Left renal cortex interstitium (tissue), 4 donors: ENCODE data around the gene EFS. TPM values are rescaled to one million over a fixed set of nuclear protein-coding genes. Genes with fewer than 3 reads are reported as not detected.
A peak's percentile ranks its signal among the peaks of the same experiment; 100 is the strongest.

Experiments used
- DNase-seq, 4 donors: peaks; one replicate each; pipeline ENCODE4 v3.0.0-alpha.2; 2013; ENCODE audit warnings: low read depth in 4 of 4, low spot score in 2 of 4, missing footprints in 1 of 4
- polyA plus RNA-seq, 4 donors: library from polyadenylated mRNA; unstranded; fragments of 120-200 nt; gene quantifications; one replicate each; pipeline ENCODE4 v1.2.1, GENCODE V29; 2013; ENCODE audit not compliant: insufficient read length in 4 of 4

The EFS gene
- polyA plus RNA-seq, 4 donors = 30.5 to 56.8 (median 48.6) TPM

- no peak for DNase-seq
Observed at GRCh38 chr14:23379366-23380196, 14.6 kb upstream of the EFS start.

- DNase-seq = no peak
Observed at GRCh38 chr14:23378612-23379220, 13.7 kb upstream of the EFS start.

GRCh38 chr14:23377573-23378563 lies 12.9 kb upstream of the EFS start:
- DNase-seq = no peak

DNA sequence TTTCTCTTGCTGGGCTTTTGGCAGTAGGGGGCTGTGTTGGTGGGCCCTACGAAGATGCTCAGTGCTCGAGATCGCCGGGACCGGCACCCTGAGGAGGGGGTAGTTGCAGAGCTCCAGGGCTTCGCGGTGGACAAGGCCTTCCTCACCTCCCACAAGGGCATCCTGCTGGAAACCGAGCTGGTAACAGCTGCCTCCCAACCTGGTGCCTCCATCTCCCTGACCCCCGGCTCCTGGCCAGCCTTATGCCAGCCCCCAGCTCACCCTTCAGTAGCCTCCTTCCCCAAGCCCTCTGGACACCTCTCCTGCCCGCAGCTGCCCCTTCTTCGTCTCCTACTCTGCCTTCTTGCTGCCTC lies 12.2 kb upstream of the EFS start:
- DNase-seq = no peak

- no peak for DNase-seq
Observed at GRCh38 chr14:23376482-23377197, 11.7 kb upstream of the EFS start, which contains the start of gene CMTM5. TSS of gene CMTM5 (plus strand) at chr14:23377046. CDS start at chr14:23377252, 206 bp downstream.

GRCh38 chr14:23375527-23376251 lies 10.7 kb upstream of the EFS start:
- DNase-seq = no peak

DNA sequence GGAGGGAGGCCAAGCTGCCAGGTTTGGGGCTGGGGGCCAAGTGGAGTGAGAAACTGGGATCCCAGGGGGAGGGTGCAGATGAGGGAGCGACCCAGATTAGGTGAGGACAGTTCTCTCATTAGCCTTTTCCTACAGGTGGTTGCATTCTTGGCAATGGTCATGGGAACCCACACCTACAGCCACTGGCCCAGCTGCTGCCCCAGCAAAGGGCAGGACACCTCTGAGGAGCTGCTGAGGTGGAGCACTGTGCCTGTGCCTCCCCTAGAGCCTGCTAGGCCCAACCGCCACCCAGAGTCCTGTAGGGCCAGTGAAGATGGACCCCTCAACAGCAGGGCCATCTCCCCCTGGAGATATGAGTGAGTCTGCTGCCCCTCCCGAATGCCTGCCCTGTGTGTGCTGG lies 8.1 kb upstream of the EFS start:
- no peak for DNase-seq

DNA sequence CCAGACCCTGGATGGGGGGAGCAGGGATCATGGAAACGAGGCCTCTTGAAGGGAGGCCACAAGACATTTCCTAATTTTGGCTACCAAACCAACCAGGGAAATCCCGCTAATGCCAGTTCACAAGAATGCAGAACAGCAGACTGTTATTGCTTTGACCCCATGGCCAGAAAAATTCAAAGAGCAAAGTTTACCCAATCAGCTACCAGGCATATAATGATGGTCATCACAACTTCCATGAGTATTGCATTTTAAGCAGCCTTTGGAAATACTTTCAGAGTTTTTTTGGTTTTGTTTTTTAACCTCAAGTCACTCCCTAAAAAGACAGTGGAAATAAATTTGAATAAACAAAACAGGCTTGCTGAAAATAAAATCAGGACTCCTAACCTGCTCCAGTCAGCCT lies 7.5 kb upstream of the EFS start, which contains the start of gene IL25:
IL25 (plus strand) TSS at position 301 of the 400 bp plus-strand sequence.
- no peak for DNase-seq

GRCh38 chr14:23371865-23372264 lies 6.9 kb upstream of the EFS start:
- DNase-seq = no peak

- DNase-seq = no peak
Observed at GRCh38 chr14:23370221-23370620, 5.2 kb upstream of the EFS start.

DNA sequence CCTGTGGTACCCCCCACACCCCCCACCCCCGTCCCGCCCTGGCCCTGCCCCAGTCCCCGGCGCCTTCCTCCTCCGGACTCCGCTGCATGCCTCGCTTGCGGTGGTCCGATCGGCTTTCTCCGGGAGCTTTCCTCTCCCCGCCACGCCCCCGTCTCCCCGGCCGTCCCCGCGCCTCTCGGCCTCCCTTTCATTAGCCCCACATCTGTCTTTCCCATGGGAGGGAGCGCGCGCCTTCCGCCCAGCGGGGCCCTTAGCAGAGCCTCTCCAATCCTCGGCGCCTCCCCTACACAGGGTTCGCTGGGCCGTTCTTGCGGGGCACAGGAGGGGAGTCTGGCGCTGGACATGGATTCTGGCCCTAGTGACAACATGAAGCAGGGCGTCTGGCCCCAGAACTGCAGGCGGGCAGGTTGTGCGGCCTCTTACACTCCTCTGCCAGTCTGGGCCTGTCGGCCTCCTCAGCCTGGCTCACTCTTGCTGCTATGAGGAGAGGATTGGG lies 1.5 kb upstream of the EFS start:
- DNase-seq = peak; percentile 69 to 80 (median 74)

GRCh38 chr14:23365732-23366425 lies 907 bp upstream of the EFS start:
- peak; percentile 79 to 93 (median 87) for DNase-seq

GRCh38 chr14:23364164-23365035 lies 572 bp downstream of the EFS start:
- DNase-seq = peak in 3 of 4 donors; percentile 16 to 34 (median 19)

- no peak for DNase-seq
Observed at GRCh38 chr14:23362200-23362599, 2.8 kb downstream of the EFS start.

GRCh38 chr14:23361763-23362162 lies 3.2 kb downstream of the EFS start:
- DNase-seq = no peak

GRCh38 chr14:23361320-23361719 lies 3.7 kb downstream of the EFS start:
- no peak for DNase-seq

DNA sequence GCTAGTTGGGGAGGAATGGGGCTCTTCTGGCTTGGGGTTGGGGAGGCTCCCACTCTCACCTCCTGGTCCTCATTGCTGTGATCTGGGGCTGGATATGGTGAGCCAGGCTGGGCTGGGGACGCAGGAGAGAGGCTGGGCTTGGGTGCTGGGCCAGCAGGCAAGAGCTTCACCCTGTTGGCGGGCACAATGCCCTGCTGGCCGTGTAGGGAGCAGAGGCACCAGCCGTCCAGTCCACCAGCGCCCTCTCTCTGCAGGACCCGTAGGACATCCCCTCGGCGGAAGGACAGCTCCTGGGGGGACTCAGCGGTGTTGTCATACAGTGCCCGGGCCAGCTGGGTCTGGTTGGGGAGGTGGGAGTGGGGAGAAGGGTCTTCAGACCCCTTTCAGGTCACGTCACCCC lies 4.5 kb downstream of the EFS start:
- DNase-seq = no peak
